Epithelial cell of proximal tubule (primary cell): ENCODE data around the gene DMRT3. TPM values are rescaled to one million over a fixed set of nuclear protein-coding genes. Genes with fewer than 3 reads are reported as not detected.

Experiments
- DNase-seq: peaks from one replicate; pipeline ENCODE4 v3.0.0-alpha.2; 2011; ENCODE audit warnings: low read depth
- H3K4me3 ChIP-seq: 2 replicates; pipeline ENCODE4 v1.5.1; 2011; ENCODE audit warnings: low read depth, mild to moderate bottlenecking, low read length
- total RNA-seq: library from RNA; depleted of rRNA; stranded (reverse); fragments of >200 nt; gene quantifications from 2 replicates; pipeline ENCODE4 v1.2.3, GENCODE V29; 2015
- TF ChIP-seq, protein P1 (sequence below): conservative IDR thresholded peaks from 2 replicates; pipeline ENCODE4 v1.5.1; 2012; ENCODE audit warnings: low read depth, mild to moderate bottlenecking, low read length

The DMRT3 gene
- total RNA-seq, 1 donor from 2014 or later: 0.29 TPM

DNA sequence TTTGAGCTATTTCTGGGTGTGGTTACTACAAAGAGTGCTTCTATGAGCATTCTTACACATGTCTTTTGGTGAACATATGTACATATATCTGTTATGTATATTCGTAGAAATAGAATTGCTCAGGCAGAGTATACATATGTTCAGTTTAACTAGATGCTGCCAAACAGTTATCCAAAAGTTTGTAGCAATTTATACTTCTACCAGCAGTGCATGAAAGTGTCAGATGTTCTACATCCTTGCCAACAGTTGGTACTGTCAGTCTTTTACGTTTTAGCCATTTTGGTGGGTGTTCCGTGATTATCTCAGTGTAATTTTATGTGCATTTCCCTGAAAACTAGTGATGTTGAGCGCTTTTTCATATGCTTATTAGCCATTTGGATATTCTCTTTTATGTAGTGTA lies 37.8 kb downstream of the DMRT3 start:
- H3K4me3 ChIP-seq: no peak overlapping the region
- DNase-seq: no peak
- TF ChIP-seq, protein P1, sequence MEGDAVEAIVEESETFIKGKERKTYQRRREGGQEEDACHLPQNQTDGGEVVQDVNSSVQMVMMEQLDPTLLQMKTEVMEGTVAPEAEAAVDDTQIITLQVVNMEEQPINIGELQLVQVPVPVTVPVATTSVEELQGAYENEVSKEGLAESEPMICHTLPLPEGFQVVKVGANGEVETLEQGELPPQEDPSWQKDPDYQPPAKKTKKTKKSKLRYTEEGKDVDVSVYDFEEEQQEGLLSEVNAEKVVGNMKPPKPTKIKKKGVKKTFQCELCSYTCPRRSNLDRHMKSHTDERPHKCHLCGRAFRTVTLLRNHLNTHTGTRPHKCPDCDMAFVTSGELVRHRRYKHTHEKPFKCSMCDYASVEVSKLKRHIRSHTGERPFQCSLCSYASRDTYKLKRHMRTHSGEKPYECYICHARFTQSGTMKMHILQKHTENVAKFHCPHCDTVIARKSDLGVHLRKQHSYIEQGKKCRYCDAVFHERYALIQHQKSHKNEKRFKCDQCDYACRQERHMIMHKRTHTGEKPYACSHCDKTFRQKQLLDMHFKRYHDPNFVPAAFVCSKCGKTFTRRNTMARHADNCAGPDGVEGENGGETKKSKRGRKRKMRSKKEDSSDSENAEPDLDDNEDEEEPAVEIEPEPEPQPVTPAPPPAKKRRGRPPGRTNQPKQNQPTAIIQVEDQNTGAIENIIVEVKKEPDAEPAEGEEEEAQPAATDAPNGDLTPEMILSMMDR: no peak

GRCh38 chr9:1014640-1015039 lies 38.2 kb downstream of the DMRT3 start:
- H3K4me3 ChIP-seq: no peak overlapping the region
- DNase-seq: no peak
- TF ChIP-seq, protein P1: no peak

DNA sequence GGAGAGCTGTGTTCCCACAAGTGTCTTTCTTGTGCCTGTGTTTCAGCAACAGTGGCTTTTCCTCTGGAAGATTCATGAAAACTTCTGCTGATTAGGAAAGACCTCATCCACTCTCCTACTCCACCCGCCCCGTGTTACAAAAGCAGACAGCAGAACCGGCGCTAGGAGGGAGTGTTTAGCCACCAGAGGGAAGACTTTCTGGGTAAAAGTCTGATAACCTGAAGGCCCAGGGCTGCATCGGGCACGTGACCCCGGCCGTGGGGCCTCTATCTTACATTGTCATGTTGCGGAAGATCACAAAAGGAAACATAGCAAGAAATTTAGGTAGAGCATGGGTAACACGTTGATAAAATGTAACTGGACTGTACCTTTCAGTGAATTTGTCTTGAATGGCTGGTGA lies 41.7 kb downstream of the DMRT3 start:
- no peak for DNase-seq
- TF ChIP-seq, protein P1: peak; percentile 57
- H3K4me3 ChIP-seq: no peak overlapping the region

DNA sequence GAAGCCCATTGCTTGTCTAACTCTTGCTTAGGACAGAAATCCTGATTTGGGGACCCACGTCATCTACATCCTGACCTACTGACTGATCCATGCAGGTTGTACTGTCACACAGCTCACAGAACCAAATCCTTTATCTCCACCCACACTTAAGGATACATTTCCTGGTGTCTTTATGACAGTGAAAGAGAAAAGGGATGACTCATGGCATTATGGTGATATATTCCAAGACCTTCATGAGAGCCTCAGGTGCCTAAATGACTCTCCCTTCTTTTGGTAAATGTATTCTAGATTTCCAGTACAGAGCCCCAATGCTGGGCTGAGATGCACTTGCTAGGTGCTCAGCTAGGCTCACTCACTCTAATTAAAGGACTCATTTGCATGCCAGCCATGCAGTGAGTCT lies 47.7 kb downstream of the DMRT3 start:
- TF ChIP-seq, protein P1: no peak
- no peak for DNase-seq

GRCh38 chr9:1025131-1025530 lies 48.7 kb downstream of the DMRT3 start:
- DNase-seq: no peak
- TF ChIP-seq, protein P1: no peak
- H3K4me3 ChIP-seq: no peak overlapping the region

More for the DNA sequence above, 47.7 kb downstream of the DMRT3 start:
- H3K4me3 ChIP-seq: no peak overlapping the region

GRCh38 chr9:1026219-1026618 lies 49.8 kb downstream of the DMRT3 start:
- no peak for DNase-seq
- no peak overlapping the region for H3K4me3 ChIP-seq
- TF ChIP-seq, protein P1: no peak

- DNase-seq: no peak
- TF ChIP-seq, protein P1: no peak
- no peak overlapping the region for H3K4me3 ChIP-seq
Observed at GRCh38 chr9:1028501-1029190, 52.2 kb downstream of the DMRT3 start.
